GM18870 (cell line): ENCODE results near the gene ATXN3L.

ENCODE experiments used
- ATAC-seq: cut with Tn5 transposase; IDR thresholded peaks from one replicate; pipeline ENCODE4 v1.9.1; 2021; ENCODE audit warnings: moderate library complexity; ENCODE audit not compliant: unreplicated experiment

ATXN3L gene

DNA sequence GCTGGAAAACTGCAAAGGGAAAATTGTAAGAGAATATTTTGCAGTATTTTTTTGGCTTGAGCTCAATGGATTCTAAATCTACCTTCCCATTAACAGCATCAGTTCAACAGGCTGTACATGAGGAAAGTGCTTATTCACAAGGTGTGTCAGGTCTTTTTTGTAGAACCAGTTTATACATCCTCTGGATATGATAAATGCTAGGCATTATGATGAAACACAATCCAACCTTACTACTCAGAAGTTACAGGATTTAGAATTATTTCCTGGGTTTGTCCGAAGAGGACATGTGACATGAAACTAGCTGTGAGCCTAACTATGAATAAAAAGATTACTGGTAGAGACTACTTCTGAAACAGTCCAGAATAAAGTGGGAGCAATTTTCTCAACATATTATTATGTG, 49.5 kb downstream of the ATXN3L start:
- no peak for ATAC-seq

DNA sequence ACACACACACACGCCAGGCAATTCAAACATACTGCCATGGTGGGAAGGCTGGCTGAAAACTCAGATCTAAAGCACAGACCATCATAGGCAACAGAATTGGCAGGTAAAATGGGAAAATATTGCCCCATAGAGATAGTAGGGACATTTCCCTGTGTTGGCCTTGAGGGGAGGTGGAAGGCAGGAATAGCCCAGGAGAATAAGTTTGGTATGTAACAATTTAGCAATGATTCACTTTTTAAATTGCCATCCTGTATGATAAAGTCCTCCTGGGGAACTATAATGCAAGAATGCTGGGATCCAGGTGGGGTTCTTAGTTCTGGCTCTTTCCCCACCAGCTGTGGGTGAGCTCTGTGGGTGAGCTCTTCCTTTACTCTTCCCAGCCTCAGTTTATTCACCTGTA, 51.0 kb downstream of the ATXN3L start:
- no peak for ATAC-seq
